Skeletal muscle cell (primary cell): Measurements from ENCODE around the gene TRAPPC2L.

ENCODE experiments used
- DNase-seq: peaks from one replicate; pipeline ENCODE4 v3.0.0-alpha.2; 2010; ENCODE audit warnings: low read depth
- H3K4me3 ChIP-seq: 2 replicates; pipeline ENCODE4 v1.5.1; 2011; ENCODE audit warnings: low read depth, mild to moderate bottlenecking, control low read depth, low read length, moderate library complexity

TRAPPC2L gene

DNA sequence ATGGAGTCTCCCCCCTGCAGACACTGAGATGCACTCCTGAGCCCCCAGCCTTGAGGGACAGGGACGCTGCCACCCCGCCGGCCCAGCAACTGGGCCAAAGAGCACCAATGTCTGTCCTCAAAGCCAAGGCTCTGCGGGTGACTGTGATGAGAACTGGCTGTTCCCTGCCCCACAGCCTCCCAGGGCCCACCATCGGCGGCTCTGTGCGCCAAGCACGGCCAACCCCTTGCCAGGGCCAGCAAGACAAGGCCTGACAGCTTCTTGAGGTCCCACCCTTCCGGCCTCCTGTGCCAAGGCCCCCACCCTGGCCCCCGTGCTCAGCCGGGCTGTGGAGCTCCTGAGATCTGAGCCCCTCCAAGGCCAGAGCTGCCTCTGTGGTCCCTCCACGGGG is 43.7 kb downstream of the TRAPPC2L start:
- H3K4me3 ChIP-seq: no peak overlapping the region
- no peak for DNase-seq

DNA sequence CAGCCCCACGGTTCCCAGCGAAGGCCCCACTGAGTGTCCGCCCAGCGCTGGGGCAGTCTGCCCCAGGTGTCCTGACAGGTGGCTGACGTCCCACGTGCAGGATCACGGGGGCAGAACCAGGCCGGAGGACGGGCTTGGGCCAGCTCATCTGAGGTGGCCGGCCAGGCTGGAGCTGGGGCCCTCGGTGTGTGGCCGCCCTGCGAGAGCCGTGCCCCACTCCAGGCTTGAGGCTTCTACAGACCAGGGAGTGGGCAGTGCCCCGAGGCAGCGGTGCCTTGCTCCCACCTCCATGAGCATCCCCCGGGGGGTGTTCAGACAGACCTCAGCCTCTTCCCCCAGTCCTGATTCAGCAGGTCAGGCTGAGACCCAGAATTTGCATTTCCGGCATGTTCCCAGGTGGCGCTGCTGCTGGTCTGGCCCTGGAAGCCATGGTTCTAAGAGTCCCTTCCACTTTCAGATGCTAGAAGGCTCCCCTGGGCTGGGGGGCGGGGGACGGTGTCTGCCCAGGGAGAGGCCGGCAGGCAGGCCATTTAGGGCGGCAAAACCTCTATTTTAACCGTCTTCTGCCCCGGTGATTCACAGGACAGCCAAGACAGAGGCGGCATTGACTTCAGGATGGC is 44.9 kb downstream of the TRAPPC2L start:
- H3K4me3 ChIP-seq: no peak overlapping the region
- no peak for DNase-seq

DNA sequence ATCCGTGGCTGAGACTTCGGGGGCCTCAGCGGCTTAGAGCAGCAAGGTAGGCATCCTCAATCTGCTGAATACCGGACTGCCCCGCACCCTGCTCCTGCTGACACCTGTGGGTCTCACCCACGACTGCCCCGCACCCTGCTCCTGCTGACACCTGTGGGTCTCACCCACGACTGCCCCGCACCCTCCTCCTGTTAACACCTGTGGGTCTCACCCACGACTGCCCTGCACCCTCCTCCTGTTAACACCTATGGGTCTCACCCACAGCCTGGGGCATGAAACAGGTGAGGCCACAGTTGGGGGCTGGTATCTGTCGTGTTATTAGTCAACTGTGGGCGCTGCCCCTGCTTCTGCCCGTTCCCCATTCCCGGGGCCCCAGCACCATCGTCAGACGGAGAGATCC is 45.8 kb downstream of the TRAPPC2L start:
- H3K4me3 ChIP-seq: no peak overlapping the region
- DNase-seq: no peak

DNA sequence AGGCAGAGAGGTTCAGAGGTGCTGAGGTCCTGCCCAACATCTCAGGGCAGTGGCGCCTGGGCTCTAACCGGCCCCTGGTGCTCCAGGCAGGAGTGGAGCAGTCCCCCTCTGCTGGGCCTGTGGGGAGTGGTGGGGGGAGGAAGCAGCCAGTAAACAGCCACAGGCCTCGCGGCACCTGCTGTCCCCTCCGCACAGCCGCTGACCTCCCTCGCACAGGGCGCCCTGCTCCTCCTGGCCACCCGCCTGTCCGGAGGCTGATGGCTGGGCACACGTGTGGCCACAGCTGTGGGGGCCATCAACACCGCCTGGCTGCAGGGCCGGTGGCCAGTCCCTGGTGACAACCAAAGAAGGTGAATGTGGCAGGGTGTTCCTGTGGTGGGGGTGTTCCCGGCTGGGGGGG is 46.3 kb downstream of the TRAPPC2L start:
- H3K4me3 ChIP-seq: no peak overlapping the region
- no peak for DNase-seq

DNA sequence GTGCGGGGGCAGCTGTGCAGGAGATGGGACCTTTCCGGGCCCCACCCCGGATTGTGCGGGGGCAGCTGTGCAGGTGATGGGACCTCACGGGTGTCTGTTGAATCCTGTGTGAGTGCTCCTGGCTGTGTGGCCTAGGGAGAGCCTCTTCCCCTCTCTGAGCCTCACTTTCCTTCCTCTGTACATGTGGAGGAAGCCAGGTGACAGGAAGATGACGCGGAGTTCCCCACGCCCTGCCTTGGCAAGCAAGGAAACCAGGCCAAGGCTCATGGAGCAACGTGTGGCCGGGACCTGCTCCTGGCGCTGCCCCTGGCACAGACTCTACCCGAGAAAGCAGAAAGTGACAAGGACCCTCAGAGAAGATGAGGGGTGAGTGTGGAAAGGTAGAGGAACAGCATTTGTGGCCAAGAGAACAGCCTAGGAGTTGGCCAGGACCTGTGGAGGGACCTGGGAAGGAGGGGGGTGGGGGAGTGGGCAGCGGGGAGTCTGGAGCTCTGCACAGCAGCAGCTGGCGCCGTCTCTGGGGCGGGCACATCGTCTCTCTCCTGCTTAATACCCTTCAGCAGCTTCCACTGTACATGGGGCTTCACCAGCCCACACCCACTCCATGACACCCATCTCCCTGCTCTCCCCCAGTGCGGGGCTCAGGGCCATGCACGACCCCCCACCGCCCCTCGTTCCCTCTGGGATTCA is 47.9 kb downstream of the TRAPPC2L start:
- DNase-seq: no peak

DNA sequence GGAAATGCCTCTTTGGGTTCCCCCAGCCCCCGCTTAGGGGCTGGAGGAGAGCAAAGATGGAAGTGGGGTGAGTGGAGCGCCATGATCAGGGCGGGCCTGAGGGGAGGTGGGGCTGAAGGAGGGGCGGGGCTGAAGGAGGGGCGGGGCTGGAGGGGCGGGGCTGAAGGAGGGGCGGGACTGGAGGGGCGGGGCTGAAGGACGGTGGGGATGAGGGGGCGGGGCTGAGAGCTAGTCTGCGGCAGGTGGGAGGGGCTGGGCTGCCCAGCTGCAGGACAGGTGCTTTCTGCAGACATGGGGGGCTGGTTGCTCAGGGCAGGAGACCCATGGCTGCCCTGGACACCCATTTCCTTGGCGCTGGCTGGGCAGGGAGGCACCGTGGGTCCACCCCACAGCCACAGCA is 48.6 kb downstream of the TRAPPC2L start:
- no peak for DNase-seq
- H3K4me3 ChIP-seq: no peak overlapping the region

More for the DNA sequence above, 47.9 kb downstream of the TRAPPC2L start:
- H3K4me3 ChIP-seq: no peak overlapping the region

DNA sequence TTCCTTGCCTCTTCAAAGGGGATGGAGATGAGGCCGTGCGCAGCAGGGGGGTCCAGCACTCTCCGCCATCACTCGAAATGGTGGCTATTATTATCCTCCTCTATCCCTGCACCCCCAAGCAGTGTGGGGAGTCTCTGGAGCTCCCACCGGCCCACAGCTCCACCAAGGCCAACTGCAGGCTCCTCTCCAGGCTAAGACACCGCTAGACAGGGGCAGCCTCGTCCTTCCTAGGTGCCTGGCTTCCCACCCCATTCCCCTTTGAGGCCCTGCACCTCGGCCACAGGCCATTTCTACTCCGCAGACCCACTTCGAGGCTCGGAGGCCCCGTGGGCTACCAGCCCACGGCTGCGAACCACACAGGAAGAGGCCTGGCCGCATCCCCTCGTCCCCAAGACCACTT is 49.1 kb downstream of the TRAPPC2L start:
- DNase-seq: no peak
- H3K4me3 ChIP-seq: no peak overlapping the region

DNA sequence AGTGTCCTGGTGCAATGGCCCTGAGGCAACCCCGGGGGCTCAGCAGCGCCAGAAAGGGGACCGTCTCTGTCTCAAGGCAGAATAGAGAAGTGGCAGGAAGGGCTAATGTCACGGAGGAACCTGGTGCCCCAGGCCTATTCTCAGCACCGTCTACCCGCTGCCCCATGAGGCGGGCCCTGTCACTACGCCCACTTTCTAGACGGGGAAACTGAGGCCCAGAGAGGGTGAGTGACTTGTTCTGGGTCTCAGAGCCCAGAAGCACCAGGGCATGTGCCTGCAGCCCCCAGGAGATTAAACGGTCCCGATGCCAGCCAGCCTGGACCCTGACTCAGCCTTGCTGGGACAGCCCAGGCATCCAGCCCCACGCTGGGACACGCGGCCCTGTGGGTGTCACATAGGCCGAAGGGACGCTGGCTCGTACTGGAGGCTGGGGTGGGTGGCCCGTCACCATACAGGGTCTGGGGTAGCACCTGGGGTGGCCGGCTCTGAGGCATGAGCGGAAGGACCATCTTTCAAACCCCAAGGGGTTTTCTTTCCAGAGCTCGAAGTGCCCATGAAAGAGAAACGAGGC is 49.7 kb downstream of the TRAPPC2L start:
- no peak for DNase-seq
- H3K4me3 ChIP-seq: no peak overlapping the region

DNA sequence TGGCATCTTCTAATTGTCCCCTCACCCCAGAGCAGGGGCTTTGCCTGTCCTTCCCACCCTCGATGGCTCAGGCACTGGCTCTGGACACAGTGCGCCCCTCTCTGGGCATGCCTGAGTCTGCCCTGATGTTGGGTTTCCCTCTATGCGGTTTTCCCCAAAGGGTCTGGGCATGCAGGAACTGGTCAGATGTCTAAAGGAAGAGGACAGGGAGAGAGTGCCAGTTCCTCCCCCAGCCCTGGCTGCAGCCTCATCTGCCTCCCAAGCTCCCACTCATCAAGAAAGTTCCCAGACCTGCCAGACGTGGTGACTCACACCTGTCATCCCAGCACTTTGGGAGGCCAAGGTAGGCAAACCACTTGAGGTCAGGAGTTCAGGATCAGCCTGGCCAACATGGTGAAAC is 50.8 kb downstream of the TRAPPC2L start:
- no peak overlapping the region for H3K4me3 ChIP-seq
- no peak for DNase-seq

DNA sequence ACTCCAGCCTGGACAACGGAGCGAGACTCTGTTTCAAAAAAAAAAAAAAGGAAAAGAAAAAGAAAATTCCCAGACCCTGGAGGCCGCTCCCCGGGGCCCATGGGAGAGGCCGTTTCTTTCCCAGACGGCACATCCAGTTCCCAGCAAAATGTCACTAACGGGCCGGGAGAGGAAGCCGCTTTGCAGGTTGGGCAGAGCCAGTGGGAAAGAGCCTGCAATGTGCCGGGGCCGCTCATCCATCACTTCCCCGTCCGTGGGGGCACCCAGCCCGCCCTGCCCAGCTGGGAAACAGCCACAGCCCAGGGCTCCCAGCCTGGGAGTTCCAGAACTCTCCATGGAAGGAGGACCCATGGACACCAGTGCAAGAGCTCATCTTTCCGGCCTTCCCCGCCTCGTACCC is 51.4 kb downstream of the TRAPPC2L start:
- no peak for DNase-seq
- H3K4me3 ChIP-seq: no peak overlapping the region

DNA sequence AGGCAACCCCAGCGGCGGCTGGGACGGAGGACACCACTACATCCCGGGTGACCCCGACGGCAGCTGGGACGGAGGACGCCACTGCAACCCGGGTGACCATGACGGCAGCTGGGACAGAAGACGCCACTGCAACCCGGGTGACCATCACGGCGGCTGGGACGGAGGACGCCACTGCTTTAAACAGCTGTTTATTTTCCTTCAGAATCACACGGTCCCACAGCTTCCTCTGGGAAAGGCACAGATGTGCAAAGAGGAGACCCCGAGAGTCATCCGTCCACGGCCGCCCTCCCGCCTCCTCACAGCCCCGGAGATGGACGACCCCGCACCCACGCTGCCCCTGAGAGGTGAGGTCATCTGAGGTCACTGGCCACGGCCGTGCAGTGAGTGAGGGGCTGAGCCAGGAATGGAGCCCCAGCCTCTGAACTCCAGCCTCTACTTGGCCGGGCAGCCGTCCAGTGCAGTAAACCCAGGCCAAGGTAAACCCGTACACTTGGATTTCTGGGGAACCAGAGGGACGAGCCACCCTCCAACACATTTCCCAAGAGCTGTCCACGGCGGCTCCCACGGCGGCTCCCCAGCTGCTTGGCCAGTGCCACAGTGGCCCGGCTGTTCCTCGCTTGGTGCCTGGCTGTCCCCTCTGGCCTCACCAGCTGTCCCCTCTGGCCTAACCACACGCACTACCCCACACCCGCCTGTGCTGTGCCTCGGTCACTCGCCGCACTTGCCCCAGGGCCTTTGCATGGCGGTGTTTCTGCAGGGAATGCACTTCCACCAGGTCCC is 52.7 kb downstream of the TRAPPC2L start:
- no peak for DNase-seq
- H3K4me3 ChIP-seq: no peak overlapping the region

DNA sequence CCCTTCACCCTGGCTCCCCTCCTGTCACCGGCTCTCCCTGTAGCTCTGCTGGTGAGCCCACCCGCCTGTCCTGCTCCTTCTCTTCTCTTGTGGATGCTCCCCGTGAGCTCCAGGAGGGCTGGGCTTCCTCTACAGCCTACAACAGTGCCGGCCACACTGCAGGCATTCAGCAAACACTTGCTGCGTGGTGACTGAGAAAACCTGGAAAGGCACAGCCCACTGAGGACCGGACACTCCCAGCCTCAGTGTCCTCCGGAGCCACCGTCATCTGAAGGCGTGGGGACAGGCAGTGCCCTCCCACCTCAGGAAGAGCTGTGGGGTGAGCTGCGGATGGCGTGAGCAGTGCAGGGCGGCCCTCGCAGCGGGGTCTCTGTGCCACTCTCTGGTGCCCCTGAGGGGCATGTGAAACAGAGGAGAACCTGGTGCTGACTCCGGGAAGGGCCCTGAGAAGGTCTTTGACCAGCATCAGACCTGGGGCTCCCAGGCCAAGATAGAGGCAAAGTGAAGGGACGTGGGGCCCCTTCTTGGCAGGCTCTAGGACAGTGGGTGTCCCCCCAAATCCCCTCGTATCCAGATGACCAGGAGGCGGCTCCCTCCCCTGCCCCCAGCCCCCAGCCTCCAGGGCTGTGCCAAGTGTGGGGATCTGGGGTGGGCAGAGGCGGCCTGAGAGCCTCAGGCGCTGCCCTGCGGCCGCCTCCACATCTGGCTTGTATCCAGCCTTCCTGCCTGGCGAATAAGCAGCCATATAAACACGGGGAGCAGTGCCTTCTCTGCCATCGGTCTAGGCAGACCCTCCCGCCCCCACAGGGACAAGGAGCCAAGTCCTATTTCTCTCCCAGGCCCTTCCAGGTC is 53.6 kb downstream of the TRAPPC2L start:
- H3K4me3 ChIP-seq: no peak overlapping the region
- no peak for DNase-seq

DNA sequence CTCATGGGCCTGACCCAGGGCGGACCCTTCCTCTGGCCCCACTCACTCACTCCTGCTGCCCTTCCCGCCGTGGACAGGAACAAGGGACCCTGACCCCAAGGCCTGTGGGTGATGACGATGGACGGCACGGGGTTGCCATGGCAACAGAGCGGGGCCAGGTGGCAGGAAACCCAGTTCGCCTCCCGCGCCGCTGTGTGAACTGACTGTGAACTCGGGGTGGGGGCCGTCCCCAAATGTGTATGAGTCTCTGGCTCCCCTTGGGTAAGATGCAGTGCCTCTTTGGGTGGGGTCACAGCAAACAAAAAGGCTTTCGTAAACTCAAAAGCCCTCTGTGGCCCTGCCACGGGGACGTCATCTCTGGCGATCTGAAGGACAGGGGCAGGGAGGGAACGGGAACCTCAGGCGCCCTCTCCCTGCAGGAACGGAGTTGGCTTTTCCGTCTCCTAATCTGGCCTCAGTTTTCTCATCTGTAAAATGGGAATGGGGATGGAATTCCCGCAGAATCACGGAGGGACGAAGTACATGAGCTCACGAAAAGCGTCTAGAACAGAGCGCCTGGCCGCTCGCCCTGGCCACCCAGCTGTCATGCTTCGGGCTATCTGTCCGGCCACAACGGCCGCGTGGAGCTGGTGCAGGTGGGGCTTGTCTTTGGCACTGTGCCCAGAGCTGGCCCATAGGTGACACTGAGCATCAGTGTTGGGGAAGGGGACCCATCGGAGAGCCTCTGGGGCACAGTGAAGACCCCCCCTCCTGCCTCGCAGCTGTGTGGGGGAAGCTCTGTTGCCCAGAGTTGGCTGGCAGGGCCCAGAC is 54.4 kb downstream of the TRAPPC2L start:
- H3K4me3 ChIP-seq: no peak overlapping the region
- DNase-seq: no peak

DNA sequence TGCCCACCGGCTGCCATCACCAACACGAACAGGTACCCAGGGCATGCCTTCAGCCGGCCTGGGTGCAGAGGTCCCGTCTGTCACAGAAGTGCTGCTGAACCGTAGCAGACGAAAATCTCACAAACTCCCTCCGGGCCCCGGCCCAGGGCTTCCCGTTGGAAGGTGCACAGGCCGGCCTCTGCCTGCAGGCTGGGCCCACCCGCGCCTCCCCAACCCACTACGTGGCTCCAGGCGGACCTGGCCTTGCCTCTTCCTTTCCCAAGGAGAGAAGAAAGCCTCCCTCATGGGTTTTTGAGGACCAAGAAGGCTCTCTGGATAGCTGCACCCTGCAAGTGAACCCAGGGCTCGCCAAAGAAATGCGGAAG is 55.0 kb downstream of the TRAPPC2L start:
- H3K4me3 ChIP-seq: no peak overlapping the region
- no peak for DNase-seq
